Smooth muscle cell (in vitro differentiated cells): ENCODE measurements around the gene CCDC117. TPM values are rescaled to one million over a fixed set of nuclear protein-coding genes. Genes with fewer than 3 reads are reported as not detected.

Source experiments
- DNase-seq: peaks from one replicate; lab custom pipeline; 2025; ENCODE audit not compliant: unreplicated experiment; lab: John Stamatoyannopoulos, UW
- H2AFZ ChIP-seq: fragments of 200-600 bp; sonication (generic); 2 replicates; pipeline ENCODE4 v1.6.0; 2016; ENCODE audit warnings: antibody characterized with exemption, low read depth, mild to moderate bottlenecking
- H3F3A ChIP-seq: fragments of 200-600 bp; sonication (generic); 2 replicates; pipeline ENCODE4 v1.6.0; 2017; ENCODE audit warnings: antibody characterized with exemption, low read depth
- H3K27ac ChIP-seq: fragments of 200-600 bp; sonication (generic); 2 replicates; pipeline ENCODE4 v1.5.1; 2016; ENCODE audit warnings: low read depth, mild to moderate bottlenecking
- H3K27me3 ChIP-seq: fragments of 200-600 bp; sonication (generic); 2 replicates; pipeline ENCODE4 v1.6.1; 2016; ENCODE audit warnings: low read depth, mild to moderate bottlenecking
- H3K36me3 ChIP-seq: fragments of 200-600 bp; sonication (generic); 2 replicates; pipeline ENCODE4 v1.5.1; 2016; ENCODE audit warnings: low read depth
- H3K4me1 ChIP-seq: fragments of 200-600 bp; sonication (generic); 2 replicates; pipeline ENCODE4 v1.5.1; 2016; ENCODE audit warnings: low read depth
- H3K4me2 ChIP-seq: fragments of 200-600 bp; sonication (generic); 2 replicates; pipeline ENCODE4 v1.6.0; 2016; ENCODE audit warnings: mild to moderate bottlenecking
- H3K4me3 ChIP-seq: fragments of 200-600 bp; sonication (generic); 2 replicates; pipeline ENCODE4 v1.5.1; 2016; ENCODE audit warnings: mild to moderate bottlenecking
- H3K79me2 ChIP-seq: fragments of 200-600 bp; sonication (generic); 2 replicates; pipeline ENCODE4 v1.6.0; 2016; ENCODE audit warnings: low read depth, mild to moderate bottlenecking
- H3K9ac ChIP-seq: fragments of 200-600 bp; sonication (generic); 2 replicates; pipeline ENCODE4 v1.6.0; 2016; ENCODE audit warnings: low read depth
- H3K9me3 ChIP-seq: fragments of 200-600 bp; sonication (generic); replicated peaks from 2 replicates; pipeline ENCODE4 v1.5.1; 2016; ENCODE audit warnings: low read depth
- H4K20me1 ChIP-seq: fragments of 200-600 bp; sonication (generic); 2 replicates; pipeline ENCODE4 v1.6.0; 2016; ENCODE audit warnings: low read depth
- CTCF ChIP-seq: fragments of 200-600 bp; sonication (generic); IDR thresholded peaks from 2 replicates; pipeline ENCODE4 v1.5.1; 2017; ENCODE audit warnings: borderline replicate concordance, mild to moderate bottlenecking, antibody characterized with exemption; ENCODE audit not compliant: insufficient read depth, poor library complexity, severe bottlenecking
- WGBS: methylation state at CpG from one replicate; pipeline ENCODE4 v1.1.7; 2016; ENCODE audit warnings: low lambda C conversion rate; 5-methylcytosine and 5-hydroxymethylcytosine counted together
- polyA plus RNA-seq: library from polyadenylated mRNA; unstranded; fragments of >200 nt; fragmentation: Nextera tagmentation; extraction: Ambion mirVana; gene quantifications from 2 replicates; pipeline ENCODE4 v1.2.1, GENCODE V29; 2016
- total RNA-seq: library from RNA; depleted of rRNA; stranded (reverse); fragments of >200 nt; gene quantifications from 2 replicates; pipeline ENCODE4 v1.2.3, GENCODE V29; 2014

The CCDC117 gene
- total RNA-seq (30.8 and 32.0 TPM in 2 replicates), polyA plus RNA-seq (17.3 and 18.1 TPM in 2 replicates)

GRCh38 chr22:28772633-28773460, at the start of gene CCDC117:
CCDC117 (plus strand) TSS chr22:28772695; CDS start chr22:28772850, 155 bp downstream.
- peak within 1 kb of the TSS; percentile 88 for H3K4me3 ChIP-seq
- H3K4me2 ChIP-seq = peak within 1 kb of the TSS; percentile 86
- peak within 1 kb of the TSS; percentile 93 for H3K9ac ChIP-seq
- 1% methylated on average over 65 of the region's 92 CpGs for WGBS
- H3K27me3 ChIP-seq = no peaks in the 10 kb centered on the region
- no peaks in the 10 kb centered on the region for H3K9me3 ChIP-seq
- H4K20me1 ChIP-seq = peaks cover 37% of the 10 kb centered on the region
- H3K79me2 ChIP-seq = peaks cover 43% of the 10 kb centered on the region
- peak within 1 kb of the TSS; percentile 85 for H2AFZ ChIP-seq
- no peaks in the 10 kb centered on the region for H3K4me1 ChIP-seq
- H3K36me3 ChIP-seq = peaks cover 4% of the 10 kb centered on the region
- DNase-seq = peak; percentile 60
- TF ChIP-seq CTCF = no peak
- no peaks in the 10 kb centered on the region for H3F3A ChIP-seq
- H3K27ac ChIP-seq = peak within 1 kb of the TSS; percentile 96

GRCh38 chr22:28728002-28728401, 44.5 kb upstream of the CCDC117 start:
- Histone ChIP-seq H3K4me2 (no peak overlapping the region), H3K27me3 (no peaks in the 10 kb centered on the region), H2AFZ (no peak overlapping the region), H3K9ac (no peak overlapping the region), H4K20me1 (no peaks in the 10 kb centered on the region), H3K4me3 (no peak overlapping the region), H3K79me2 (no peaks in the 10 kb centered on the region), H3K27ac (no peak overlapping the region), H3F3A (no peaks in the 10 kb centered on the region), H3K4me1 (no peaks in the 10 kb centered on the region), H3K36me3 (no peaks in the 10 kb centered on the region), H3K9me3 (no peaks in the 10 kb centered on the region)
- no peak for DNase-seq
- TF ChIP-seq CTCF = no peak
- 96% methylated on average over 1 of the region's 1 CpG for WGBS

- 81% methylated on average over 10 of the region's 10 CpGs for WGBS
- Histone ChIP-seq H3K36me3 (no peaks in the 10 kb centered on the region), H2AFZ (no peak overlapping the region), H3K9ac (no peak overlapping the region), H3K27ac (no peak overlapping the region), H3K79me2 (no peaks in the 10 kb centered on the region), H3F3A (no peaks in the 10 kb centered on the region), H3K4me3 (no peak overlapping the region), H3K4me2 (no peak overlapping the region), H3K4me1 (no peaks in the 10 kb centered on the region), H4K20me1 (no peaks in the 10 kb centered on the region), H3K27me3 (no peaks in the 10 kb centered on the region), H3K9me3 (no peaks in the 10 kb centered on the region)
- TF ChIP-seq CTCF = no peak
- no peak for DNase-seq
Observed at GRCh38 chr22:28728621-28729313, 43.7 kb upstream of the CCDC117 start.
